ENCODE data around the gene CFAP119. TPM values are rescaled to one million over a fixed set of nuclear protein-coding genes. Genes with fewer than 3 reads are reported as not detected.

Gene CFAP119
- total RNA-seq (2022; extraction: Qiagen RNA extraction): 4.5 to 9.0 TPM (median 8.0 TPM) in 5 replicates

DNA sequence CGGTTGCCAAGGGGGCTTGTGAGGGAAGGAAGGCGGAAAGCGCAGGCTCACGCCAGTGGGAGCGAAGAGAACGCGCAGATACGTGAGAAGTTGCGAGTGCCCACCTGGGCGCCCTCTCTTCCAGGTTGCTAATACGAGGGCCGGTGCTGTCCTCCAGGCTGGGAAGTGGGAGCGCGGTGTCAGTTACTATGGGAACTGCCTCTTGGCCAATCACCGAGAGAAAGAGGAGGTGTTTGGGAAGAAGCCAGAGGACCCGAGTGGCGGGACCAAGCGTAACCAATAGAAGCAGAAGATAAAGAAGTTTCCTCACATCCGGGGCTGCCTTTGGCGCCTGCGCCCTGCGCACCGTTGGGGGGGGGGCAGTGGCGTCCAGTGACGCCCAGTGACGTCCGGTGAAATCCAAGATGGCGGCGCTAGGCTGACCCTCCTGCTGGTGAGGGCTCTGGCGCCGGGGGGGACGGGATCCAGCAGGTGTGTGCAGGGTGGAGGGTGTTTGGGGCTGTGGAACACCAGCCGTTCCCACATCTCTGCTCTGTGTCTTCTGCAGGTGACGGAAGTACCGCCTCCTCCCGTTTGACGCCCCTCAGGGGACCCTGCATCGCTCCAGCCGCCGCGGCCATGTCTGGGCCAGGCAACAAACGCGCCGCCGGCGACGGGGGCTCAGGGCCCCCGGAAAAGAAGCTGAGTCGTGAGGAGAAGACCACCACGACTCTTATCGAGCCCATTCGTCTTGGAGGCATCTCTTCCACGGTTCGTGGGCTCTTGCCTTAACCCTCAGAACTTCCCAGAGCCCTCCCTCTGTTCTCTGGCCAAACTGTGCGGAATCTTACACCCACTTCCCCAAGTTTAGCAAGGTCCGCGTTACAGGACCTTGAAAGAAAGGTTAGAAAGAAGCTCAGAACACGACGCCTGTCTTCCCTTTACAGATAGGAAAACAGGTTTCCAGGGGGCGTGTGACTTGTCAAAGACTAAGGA is at the start of gene CFAP119, which contains the start of gene RNF40:
TSS of gene CFAP119 (minus strand) at position 135 of the 975 bp plus-strand sequence. CDS start 314 bp downstream, outside the sequence.
TSS of gene RNF40 (plus strand) at position 395 of the 975 bp plus-strand sequence. CDS start at position 619, 224 bp downstream.

DNA sequence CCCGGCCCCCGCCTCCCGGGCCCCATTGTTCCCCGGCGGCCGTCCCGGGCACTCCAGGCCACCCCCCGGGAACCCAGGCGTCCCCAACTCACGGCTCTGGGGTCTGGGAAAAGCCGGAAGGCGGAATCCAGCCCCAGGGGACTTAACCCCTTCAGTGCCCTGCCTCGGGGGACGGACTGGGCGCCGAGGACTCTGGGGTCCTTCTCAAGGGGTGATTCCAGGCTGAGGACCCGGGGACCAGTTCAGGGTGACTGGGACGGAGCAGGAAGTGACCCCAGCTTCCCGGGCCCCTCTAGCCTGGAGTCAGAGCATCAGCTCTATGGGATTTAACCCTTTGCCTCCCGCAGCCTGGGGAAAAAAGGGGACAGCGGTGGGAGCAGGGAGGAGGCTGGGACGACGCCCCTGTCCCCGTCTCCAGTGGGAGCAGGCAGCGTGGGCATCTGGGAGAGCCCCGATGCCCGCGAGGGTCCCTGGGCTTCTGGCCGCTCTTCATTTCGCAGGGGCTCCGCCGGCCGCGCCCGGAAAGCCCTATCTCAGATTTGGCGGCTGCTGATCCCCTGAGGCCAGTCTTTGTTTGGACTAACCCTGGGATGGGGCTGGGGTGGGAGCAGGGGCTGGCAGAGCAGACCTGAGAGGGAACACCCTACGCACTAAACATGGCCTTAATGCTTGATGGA is 25.2 kb upstream of the CFAP119 start, which contains the start of gene ZNF629:
TSS of gene ZNF629 (minus strand) at position 270 of the 677 bp plus-strand sequence. CDS start 2,723 bp downstream, outside the sequence.

DNA sequence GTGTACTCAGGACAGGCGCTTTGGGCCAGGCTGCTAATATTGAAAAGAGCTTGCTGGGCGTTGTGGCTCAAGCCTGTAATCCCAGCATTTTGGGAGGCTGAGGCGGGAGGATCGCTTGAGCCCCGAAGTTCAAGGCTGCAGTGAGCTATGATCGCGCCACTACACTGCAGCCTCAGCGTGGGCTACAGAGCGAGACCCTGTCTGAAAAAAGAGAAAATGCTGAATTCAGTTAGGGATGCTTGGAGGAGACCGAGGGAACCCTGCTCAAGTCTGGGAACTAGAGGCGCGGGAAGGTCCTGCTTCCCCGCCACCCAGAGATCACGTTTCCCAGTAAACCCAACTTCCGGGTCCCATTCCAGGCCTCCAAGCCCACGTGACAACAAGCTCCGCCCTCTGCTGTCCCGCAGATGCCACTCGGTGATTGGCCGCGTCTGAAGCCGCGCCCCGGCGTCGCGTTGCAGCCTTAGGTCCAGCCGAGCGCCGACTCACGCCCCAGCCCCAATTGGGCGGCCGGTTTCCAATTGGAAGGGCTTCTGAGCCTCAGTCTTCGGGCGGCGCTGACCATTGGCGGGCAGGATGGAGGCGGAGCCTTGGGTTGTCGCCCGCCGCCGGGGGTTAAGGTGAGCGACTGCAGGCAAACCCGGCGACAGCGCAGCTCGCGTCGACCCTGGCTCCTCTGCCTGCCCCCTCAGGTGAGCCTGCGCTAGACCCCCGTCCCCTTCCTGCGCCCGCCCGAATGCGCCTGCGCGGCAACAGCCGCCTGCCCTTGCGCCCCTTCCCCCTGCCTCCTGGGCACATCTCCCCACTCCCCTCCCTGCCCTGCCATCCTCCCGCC is 13.8 kb downstream of the CFAP119 start, which contains the start of gene PHKG2:
TSS of gene PHKG2 (plus strand) at position 627 of the 835 bp plus-strand sequence. CDS start 396 bp downstream, outside the sequence.

Other genes starting within 250 kb of the CFAP119 start
- gene ZNF768, start 235.5 kb downstream of the CFAP119 start, total RNA-seq (2022; extraction: Qiagen RNA extraction): 38.2 to 49.1 TPM (median 46.7 TPM) in 5 replicates
- gene ZNF747, start 227.2 kb downstream of the CFAP119 start, total RNA-seq (2022; extraction: Qiagen RNA extraction): 3.4 to 4.7 TPM (median 4.3 TPM) in 5 replicates
- gene ZNF764, start 203.7 kb downstream of the CFAP119 start, total RNA-seq (2022; extraction: Qiagen RNA extraction): 4.7 to 6.7 TPM (median 5.8 TPM) in 5 replicates
- gene ZNF688, start 190.3 kb downstream of the CFAP119 start, total RNA-seq (2022; extraction: Qiagen RNA extraction): 4.7 to 7.8 TPM (median 7.0 TPM) in 5 replicates
- not detected in 5 replicates for gene ZNF785, start 176.4 kb downstream of the CFAP119 start, total RNA-seq (2022; extraction: Qiagen RNA extraction)
- gene ZNF689, start 151.7 kb downstream of the CFAP119 start, total RNA-seq (2022; extraction: Qiagen RNA extraction): 8.2 to 9.0 TPM (median 8.4 TPM) in 5 replicates
- gene PRR14, start 111.1 kb downstream of the CFAP119 start, total RNA-seq (2022; extraction: Qiagen RNA extraction): 17.0 to 24.3 TPM (median 24.0 TPM) in 5 replicates
- 28.4 to 43.5 TPM (median 42.0 TPM) in 5 replicates for gene FBRS, start 103.6 kb downstream of the CFAP119 start, total RNA-seq (2022; extraction: Qiagen RNA extraction)
- 16.0 to 26.6 TPM (median 17.8 TPM) in 5 replicates for gene SRCAP, start 62.9 kb downstream of the CFAP119 start, total RNA-seq (2022; extraction: Qiagen RNA extraction)
- gene PHKG2, start 13.6 kb downstream of the CFAP119 start, total RNA-seq (2022; extraction: Qiagen RNA extraction): 19.5 to 30.8 TPM (median 26.9 TPM) in 5 replicates
- 70.9 to 82.8 TPM (median 79.3 TPM) in 5 replicates for gene RNF40, start 260 bp upstream of the CFAP119 start, total RNA-seq (2022; extraction: Qiagen RNA extraction)
- 16.0 to 19.7 TPM (median 17.4 TPM) in 5 replicates for gene ZNF629, start 25.1 kb upstream of the CFAP119 start, total RNA-seq (2022; extraction: Qiagen RNA extraction)
- gene BCL7C, start 132.0 kb upstream of the CFAP119 start, total RNA-seq (2022; extraction: Qiagen RNA extraction): 26.3 to 45.4 TPM (median 43.8 TPM) in 5 replicates
- gene CTF1, start 134.6 kb upstream of the CFAP119 start, total RNA-seq (2022; extraction: Qiagen RNA extraction): 0.16 to 0.29 TPM (median 0.17 TPM) in 5 replicates
- 12.0 to 20.0 TPM (median 16.8 TPM) in 5 replicates for gene FBXL19, start 161.5 kb upstream of the CFAP119 start, total RNA-seq (2022; extraction: Qiagen RNA extraction)
- gene ORAI3, start 187.0 kb upstream of the CFAP119 start, total RNA-seq (2022; extraction: Qiagen RNA extraction): 10.3 to 14.7 TPM (median 12.3 TPM) in 5 replicates
- 18.3 to 20.3 TPM (median 18.6 TPM) in 5 replicates for gene SETD1A, start 195.7 kb upstream of the CFAP119 start, total RNA-seq (2022; extraction: Qiagen RNA extraction)
- 13.5 to 17.0 TPM (median 14.5 TPM) in 5 replicates for gene HSD3B7, start 223.1 kb upstream of the CFAP119 start, total RNA-seq (2022; extraction: Qiagen RNA extraction)
- gene STX1B, start 248.6 kb upstream of the CFAP119 start, total RNA-seq (2022; extraction: Qiagen RNA extraction): 1.4 to 1.7 TPM (median 1.6 TPM) in 5 replicates

Data from A549 treated with AZD2906 at 1 μM for 4 hours (cell line).